Astrocyte of the cerebellum (primary cell): ENCODE measurements around the gene GPR35.

Experiments used
- DNase-seq: peaks from one replicate; pipeline ENCODE4 v3.0.0-alpha.2; 2011; ENCODE audit warnings: low read depth
- H3K4me3 ChIP-seq: 2 replicates; pipeline ENCODE4 v1.5.1; 2011; ENCODE audit warnings: mild to moderate bottlenecking, low read depth, low read length, moderate library complexity
- CTCF ChIP-seq: IDR thresholded peaks from 2 replicates; pipeline ENCODE4 v1.5.1; 2012; ENCODE audit warnings: low read length, low read depth, moderate library complexity, mild to moderate bottlenecking; ENCODE audit errors: missing control alignments
- in situ Hi-C: cut with HindIII; loops from 2 replicates; pipeline ENCODE4 v1.10.0; 2017; ENCODE audit warnings: low sequenced_read_pairs

Gene GPR35

DNA sequence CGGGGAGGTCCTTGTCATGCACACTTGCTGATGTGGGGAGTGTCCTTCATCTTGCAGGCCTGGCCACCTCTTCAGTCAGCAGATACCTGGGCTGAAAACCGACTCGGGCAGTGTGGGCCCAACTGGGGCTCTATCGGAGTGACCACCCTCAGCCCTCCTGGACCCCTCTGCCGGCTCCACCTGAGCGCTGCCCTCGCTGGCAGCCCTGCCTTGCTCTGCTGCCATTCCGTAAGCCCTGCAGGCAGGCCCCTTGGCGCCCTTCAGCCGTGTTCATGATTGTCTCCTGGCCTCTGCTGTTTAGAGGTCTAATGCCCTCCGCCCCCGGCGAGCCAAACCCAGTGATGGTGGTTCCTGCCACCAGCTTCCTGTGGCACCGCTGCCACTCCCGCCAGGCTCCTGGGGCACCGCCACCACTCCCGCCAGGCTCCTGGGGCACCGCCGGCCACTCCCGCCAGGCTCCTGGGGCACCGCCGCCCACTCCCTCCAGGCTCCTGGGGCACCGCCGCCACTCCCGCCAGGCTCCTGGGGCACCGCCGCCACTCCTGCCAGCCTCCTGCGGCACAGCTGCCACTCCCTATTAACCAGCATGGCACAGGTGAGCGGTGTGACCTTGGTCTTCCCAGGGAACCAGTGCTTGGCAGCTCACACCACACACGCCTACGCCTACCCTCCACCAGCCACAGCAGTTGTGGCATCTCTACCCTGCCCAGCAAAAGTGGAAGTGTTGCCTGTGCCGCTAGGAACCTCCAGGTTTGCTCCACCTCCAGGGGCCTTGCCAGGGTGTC, 22.8 kb upstream of the GPR35 start:
- H3K4me3 ChIP-seq, result no peak overlapping the region
- no peak for DNase-seq
- in situ Hi-C loops, result no loop called here
- no peak for TF ChIP-seq CTCF

- in situ Hi-C loops, result no loop called here
- H3K4me3 ChIP-seq, result no peak overlapping the region
- no peak for DNase-seq
- no peak for TF ChIP-seq CTCF
Observed at GRCh38 chr2:240603081-240603835, 22.0 kb upstream of the GPR35 start.

GRCh38 chr2:240603846-240604245, 21.4 kb upstream of the GPR35 start:
- no peak overlapping the region for H3K4me3 ChIP-seq
- TF ChIP-seq CTCF, result no peak
- DNase-seq, result no peak
- in situ Hi-C loops, result no loop called here

DNA sequence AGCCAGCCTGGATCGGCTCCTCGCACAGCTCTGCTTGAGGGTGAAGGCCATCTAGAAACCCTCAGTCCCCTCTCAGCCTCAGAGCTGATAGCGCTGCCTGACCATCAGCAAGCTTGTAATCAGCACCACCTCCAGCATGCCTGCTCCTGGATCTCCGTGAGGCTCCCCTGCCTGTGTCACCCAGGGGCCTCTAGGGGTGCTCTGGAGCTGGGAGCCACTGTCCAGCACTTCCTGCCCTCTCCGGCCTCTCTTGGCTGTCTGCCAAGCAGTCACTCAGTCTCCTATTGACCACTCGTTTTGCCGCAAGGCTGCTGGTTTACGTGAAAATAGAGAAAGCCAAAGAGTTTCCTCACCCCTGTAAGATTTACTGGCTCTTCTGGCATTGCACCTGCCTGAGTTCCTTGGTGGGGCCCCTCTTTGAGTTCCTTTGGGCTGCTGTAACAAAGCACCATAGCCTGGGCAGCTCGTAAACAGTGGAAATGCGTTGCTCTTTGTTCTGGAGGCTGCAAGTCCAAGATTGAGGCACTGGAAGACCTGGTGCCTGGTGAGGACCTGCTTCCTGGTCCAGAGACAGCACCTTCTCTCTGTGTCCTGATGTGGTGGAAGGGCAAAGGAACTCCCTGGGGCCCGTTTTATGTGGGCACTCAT, 20.9 kb upstream of the GPR35 start:
- peak; percentile 51 for TF ChIP-seq CTCF
- in situ Hi-C loops, result no loop called here
- no peak for DNase-seq
- no peak overlapping the region for H3K4me3 ChIP-seq

GRCh38 chr2:240604939-240605716, 20.2 kb upstream of the GPR35 start:
- no peak for TF ChIP-seq CTCF
- no peak overlapping the region for H3K4me3 ChIP-seq
- in situ Hi-C loops, result no loop called here
- DNase-seq, result no peak
